BLaER1 (cell line): ENCODE measurements around the gene PRKCSH.
A peak's percentile ranks its signal among the peaks of the same experiment; 100 is the strongest.

Experiments
- H3K27ac ChIP-seq: shearing (Covaris generic); formaldehyde crosslinking; 2 replicates; pipeline ENCODE4 v1.8.1; 2022
- H3K27me3 ChIP-seq: shearing (Covaris generic); formaldehyde crosslinking; 2 replicates; pipeline ENCODE4 v1.8.1; 2022
- H3K36me3 ChIP-seq: shearing (Covaris generic); formaldehyde crosslinking; 2 replicates; pipeline ENCODE4 v1.8.1; 2022
- H3K4me1 ChIP-seq: shearing (Covaris generic); formaldehyde crosslinking; 2 replicates; pipeline ENCODE4 v1.8.1; 2022
- H3K4me2 ChIP-seq: shearing (Covaris generic); formaldehyde crosslinking; 2 replicates; pipeline ENCODE4 v1.8.1; 2022
- H3K4me3 ChIP-seq: shearing (Covaris generic); formaldehyde crosslinking; 2 replicates; pipeline ENCODE4 v1.8.1; 2022
- H3K9ac ChIP-seq: shearing (Covaris generic); formaldehyde crosslinking; 2 replicates; pipeline ENCODE4 v1.8.1; 2022
- H3K9me3 ChIP-seq: shearing (Covaris generic); formaldehyde crosslinking; 2 replicates; pipeline ENCODE4 v1.8.1; 2022
- H4K20me1 ChIP-seq: shearing (Covaris generic); formaldehyde crosslinking; 2 replicates; pipeline ENCODE4 v1.8.1; 2022
- Cebpa-rat ChIP-seq: shearing (Covaris generic); IDR thresholded peaks from 2 replicates; pipeline ENCODE4 v1.8.1; 2022

The PRKCSH gene

DNA sequence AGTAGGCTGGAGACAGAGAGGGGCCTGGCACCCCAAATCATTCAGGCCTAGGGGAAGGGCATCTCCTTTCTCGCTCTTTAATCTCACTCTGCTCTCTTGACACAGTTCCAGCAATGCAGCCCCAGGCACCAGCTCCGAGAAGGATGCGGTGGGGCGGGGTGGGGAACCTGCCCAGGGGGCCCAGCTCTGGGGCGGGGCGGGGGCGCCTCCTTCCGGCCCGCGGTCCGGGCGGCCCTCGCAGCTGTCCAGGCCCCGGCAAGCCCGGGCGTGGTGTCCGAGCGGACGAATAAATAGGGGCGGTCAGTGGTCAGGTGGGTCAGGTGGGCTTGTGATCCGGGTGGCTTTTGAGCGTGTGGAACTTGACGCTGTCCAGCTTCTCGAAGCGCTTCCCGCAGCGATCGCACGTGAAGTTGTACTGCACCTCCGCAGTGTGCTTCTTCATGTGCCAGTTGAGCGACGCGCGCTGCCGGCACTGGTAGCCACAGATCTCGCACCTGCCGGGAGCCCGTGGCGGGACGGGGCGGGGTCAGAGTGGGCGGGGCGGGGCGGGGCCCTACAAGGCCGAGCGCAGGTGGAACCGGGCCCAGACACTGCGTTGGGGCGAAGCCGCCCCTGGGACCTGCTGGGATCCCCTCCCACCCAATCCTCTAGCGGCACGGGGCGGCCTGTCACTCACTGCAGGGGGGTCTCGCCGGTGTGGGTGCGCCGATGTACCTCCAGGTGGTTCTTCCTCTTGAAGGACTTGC, 48.1 kb downstream of the PRKCSH start:
- Histone ChIP-seq H3K9me3 (no peaks in the 10 kb centered on the region), H3K36me3 (peaks cover 16% of the 10 kb centered on the region), H3K27me3 (peaks cover 16% of the 10 kb centered on the region), H3K4me1 (peaks cover 39% of the 10 kb centered on the region), H3K4me2 (peak overlapping the region; percentile 92), H3K4me3 (no peak overlapping the region), H4K20me1 (0 out of 2 replicates have a peak, but pooled peaks cover 12% of the 10 kb centered on the region), H3K9ac (no peak overlapping the region), H3K27ac (no peak overlapping the region)
- TF ChIP-seq Cebpa-rat: no peak

DNA sequence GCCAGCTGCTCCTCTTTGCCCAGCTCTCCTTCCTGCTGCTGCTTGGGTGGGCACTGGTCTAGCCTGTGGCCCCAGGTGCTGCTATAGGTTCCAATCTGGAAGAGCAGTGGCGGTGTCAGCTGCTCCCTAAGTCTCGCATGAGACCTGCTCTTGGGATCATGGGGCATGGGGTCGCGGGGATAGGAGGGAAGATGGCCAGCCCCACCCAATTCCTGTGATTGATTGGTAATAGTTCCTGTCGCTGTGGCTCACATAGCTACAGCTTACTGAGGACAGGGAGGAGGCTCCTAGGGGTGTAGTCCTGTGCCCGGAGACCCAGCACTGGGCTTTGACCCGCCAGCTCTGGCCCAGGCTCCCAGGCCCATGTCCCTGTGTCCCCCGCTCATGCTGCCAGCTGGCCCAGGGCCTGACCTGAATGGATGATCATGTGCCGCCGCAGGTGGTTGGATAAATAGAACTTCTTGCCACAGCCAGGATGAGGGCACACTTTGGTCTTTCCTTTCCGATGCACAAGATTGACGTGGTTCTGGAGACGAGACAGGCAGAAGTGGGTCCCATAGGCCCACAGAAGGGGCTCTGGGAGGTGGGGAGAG, 49.9 kb downstream of the PRKCSH start:
- peaks cover 27% of the 10 kb centered on the region for H3K36me3 ChIP-seq
- peaks cover 39% of the 10 kb centered on the region for H3K4me1 ChIP-seq
- TF ChIP-seq Cebpa-rat: no peak
- H3K27ac ChIP-seq: no peak overlapping the region
- H3K9me3 ChIP-seq: no peaks in the 10 kb centered on the region
- no peak overlapping the region for H3K9ac ChIP-seq
- H3K27me3 ChIP-seq: peaks cover 12% of the 10 kb centered on the region
- H4K20me1 ChIP-seq: 0 out of 2 replicates have a peak, but pooled peaks cover 12% of the 10 kb centered on the region
- H3K4me2 ChIP-seq: peak overlapping the region; percentile 45; the same call in 1 of the 2 replicates
- H3K4me3 ChIP-seq: no peak overlapping the region

DNA sequence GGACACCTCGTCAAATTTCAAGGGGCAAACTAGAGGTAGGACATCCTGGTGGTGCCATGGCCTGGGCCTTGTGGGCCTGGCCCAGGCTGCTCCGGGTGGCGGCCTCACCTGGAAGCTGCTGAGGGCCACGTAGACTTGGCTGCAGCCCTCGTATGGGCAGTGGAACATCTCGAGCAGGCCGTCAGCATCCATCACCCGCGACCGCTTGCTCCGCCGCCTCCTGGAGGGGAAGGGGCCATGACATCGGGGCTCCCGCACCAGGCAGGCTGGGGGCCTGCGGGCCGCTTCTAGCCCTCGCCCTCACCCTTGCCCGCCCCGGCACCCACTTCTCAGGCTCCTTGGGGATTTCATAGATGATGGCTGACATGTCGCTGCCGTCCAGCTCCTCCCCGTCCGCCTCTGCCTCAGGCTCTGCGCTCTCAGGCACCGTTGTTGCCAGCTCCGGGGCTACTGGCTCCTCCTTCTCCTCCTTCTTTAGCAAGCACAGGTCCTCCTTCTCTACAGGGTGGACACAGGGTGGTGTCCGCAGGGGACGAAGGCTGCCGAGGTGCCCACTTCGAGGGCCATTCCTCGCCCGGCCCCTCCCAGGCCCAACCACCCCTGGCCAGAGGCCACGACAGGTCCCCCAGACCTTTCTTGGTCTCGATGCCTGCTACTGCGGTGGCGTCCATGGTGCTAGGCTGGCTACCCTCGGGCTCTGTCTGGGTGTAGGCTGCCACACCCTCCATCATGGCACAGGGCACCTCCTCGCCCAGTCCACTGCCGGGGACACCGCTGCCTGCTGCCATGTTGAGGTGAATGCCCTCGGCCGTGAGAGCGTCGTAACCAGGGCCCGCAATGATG, 51.4 kb downstream of the PRKCSH start:
- Histone ChIP-seq H4K20me1 (0 out of 2 replicates have a peak, but pooled peaks cover 12% of the 10 kb centered on the region), H3K9ac (no peak overlapping the region), H3K27me3 (peaks cover 2% of the 10 kb centered on the region; the same call in 1 of the 2 replicates), H3K36me3 (peaks cover 40% of the 10 kb centered on the region), H3K4me1 (peaks cover 34% of the 10 kb centered on the region), H3K4me2 (no peak overlapping the region), H3K27ac (no peak overlapping the region), H3K9me3 (no peaks in the 10 kb centered on the region), H3K4me3 (no peak overlapping the region)
- no peak for TF ChIP-seq Cebpa-rat

DNA sequence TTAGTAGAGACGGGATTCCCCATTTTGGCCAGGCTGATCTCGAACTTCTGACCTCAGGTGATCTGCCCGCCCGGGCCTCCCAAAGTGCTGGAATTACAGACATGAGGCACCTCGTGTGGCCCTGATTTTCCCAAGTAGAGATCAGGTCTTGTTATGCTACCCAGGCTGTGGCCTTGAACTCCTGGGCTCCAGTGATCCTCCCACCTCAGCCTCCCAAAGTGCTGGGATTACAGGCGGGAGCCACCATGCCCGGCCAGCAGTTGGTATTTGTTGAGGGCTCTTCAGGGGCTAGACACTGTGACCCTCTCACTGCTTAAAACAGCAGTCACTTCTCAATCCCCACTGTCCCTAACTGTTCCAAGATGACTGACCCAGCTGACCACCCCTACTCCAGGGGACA, 53.9 kb downstream of the PRKCSH start:
- H3K4me2 ChIP-seq: no peak overlapping the region
- H3K27me3 ChIP-seq: no peaks in the 10 kb centered on the region
- H4K20me1 ChIP-seq: 0 out of 2 replicates have a peak, but pooled peaks cover 12% of the 10 kb centered on the region
- peaks cover 64% of the 10 kb centered on the region for H3K36me3 ChIP-seq
- no peak overlapping the region for H3K4me3 ChIP-seq
- no peak for TF ChIP-seq Cebpa-rat
- no peak overlapping the region for H3K9ac ChIP-seq
- H3K27ac ChIP-seq: no peak overlapping the region
- H3K4me1 ChIP-seq: peaks cover 15% of the 10 kb centered on the region
- H3K9me3 ChIP-seq: no peaks in the 10 kb centered on the region

- Histone ChIP-seq H3K4me1 (no peaks in the 10 kb centered on the region), H3K27ac (no peak overlapping the region), H3K9ac (no peak overlapping the region), H3K4me2 (no peak overlapping the region), H3K27me3 (no peaks in the 10 kb centered on the region), H3K4me3 (no peak overlapping the region), H3K36me3 (peaks cover 83% of the 10 kb centered on the region), H3K9me3 (no peaks in the 10 kb centered on the region), H4K20me1 (peaks cover 16% of the 10 kb centered on the region; the same call in 1 of the 2 replicates)
- TF ChIP-seq Cebpa-rat: no peak
Observed at GRCh38 chr19:11494634-11495285, 59.3 kb downstream of the PRKCSH start.

DNA sequence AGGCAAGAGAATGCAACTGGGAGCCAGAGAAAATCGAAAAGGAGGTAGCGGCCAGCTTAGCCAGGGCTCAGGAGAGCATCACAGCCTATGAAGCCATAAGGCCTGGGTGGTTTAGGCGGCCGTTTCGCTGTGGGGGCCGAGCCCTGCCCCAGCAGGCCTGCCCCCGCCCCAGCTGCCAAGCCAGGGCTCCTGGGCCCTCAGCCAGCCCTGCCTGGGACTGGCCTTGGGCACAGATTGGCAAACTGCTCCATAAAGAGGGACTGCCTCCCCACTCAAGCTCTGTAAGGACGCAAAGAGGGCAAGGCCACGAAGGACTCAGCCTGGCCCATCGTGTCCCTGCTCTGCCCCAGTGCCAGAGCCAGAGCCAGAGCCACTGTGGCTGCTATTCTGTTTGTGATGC, 60.0 kb downstream of the PRKCSH start:
- H3K4me2 ChIP-seq: no peak overlapping the region
- no peak for TF ChIP-seq Cebpa-rat
- H3K9me3 ChIP-seq: no peaks in the 10 kb centered on the region
- no peak overlapping the region for H3K27ac ChIP-seq
- H3K4me3 ChIP-seq: no peak overlapping the region
- H3K9ac ChIP-seq: no peak overlapping the region
- peaks cover 16% of the 10 kb centered on the region; the same call in 1 of the 2 replicates for H4K20me1 ChIP-seq
- H3K27me3 ChIP-seq: no peaks in the 10 kb centered on the region
- H3K36me3 ChIP-seq: peaks cover 78% of the 10 kb centered on the region
- H3K4me1 ChIP-seq: no peaks in the 10 kb centered on the region

DNA sequence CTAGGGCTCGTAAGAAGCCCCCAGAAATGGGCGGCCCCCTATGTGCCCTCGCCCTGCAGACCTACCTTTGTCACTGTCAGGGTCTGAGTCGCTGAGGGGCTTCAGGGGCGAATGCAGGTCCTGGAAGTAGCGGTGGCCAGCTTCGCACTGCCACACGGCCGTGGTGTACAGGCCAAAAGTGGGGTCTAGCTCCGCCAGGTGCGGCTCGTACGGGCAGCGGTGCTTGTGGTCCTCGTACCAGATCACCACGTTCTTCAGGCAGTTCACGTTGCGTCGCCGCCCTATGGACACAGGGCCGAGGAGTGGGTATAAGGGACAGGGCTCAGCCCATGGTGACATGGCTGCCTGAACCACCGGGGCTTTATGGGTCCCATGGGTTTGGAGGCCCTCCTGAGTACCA, 60.5 kb downstream of the PRKCSH start:
- Histone ChIP-seq H4K20me1 (peaks cover 16% of the 10 kb centered on the region; the same call in 1 of the 2 replicates), H3K4me1 (no peaks in the 10 kb centered on the region), H3K9ac (no peak overlapping the region), H3K4me3 (no peak overlapping the region), H3K9me3 (no peaks in the 10 kb centered on the region), H3K27me3 (no peaks in the 10 kb centered on the region), H3K4me2 (no peak overlapping the region), H3K27ac (no peak overlapping the region), H3K36me3 (peaks cover 78% of the 10 kb centered on the region)
- TF ChIP-seq Cebpa-rat: no peak

DNA sequence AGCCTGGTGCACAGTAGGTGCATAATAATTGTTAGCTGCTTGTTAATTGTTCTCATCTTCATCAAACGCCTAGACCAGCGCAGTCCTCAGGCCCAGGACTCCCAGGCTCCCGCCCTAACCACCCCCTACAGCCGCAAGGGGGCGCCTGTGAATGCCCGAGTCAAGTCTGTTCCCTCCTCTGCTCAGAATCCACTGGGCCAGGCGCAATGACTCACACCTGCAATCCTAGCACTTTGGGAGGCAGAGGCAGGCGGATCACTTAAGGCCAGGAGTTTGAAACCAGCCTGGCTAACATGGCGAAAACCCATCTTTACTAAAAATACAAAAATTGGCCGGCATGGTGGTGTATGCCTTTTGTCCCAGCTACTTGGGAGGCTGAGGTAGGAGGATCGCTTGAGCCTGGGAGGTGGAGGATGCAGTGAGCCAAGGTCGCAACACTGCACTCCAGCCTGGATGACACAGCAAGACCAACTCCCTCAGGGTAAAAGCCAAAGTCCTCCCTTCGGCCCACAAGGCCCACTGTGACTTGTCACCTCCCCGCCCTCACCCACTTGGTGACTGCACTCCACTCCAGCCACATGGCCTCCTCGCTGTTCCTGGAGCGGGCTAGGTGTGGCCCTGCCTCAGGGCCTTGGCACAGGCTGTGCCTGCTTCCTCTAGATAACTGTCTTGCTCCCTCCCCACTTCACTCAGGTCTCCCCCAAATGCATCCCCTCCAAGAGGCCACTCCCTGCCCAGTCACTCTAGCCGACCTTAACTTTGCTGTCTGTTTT, 61.1 kb downstream of the PRKCSH start:
- Histone ChIP-seq H3K36me3 (peaks cover 78% of the 10 kb centered on the region), H3K4me3 (no peak overlapping the region), H3K4me1 (no peaks in the 10 kb centered on the region), H4K20me1 (peaks cover 16% of the 10 kb centered on the region; the same call in 1 of the 2 replicates), H3K4me2 (no peak overlapping the region), H3K27ac (no peak overlapping the region), H3K9ac (no peak overlapping the region), H3K9me3 (no peaks in the 10 kb centered on the region), H3K27me3 (no peaks in the 10 kb centered on the region)
- no peak for TF ChIP-seq Cebpa-rat
